Colonic mucosa (tissue), 4 donors: ENCODE results near the gene NTN4. TPM values are rescaled to one million over a fixed set of nuclear protein-coding genes. Genes with fewer than 3 reads are reported as not detected.
"Not testable (repeated sequence)": the region's sequence is repeated elsewhere in the genome, so short reads cannot be mapped to it uniquely, and the experiment has no call there.

ENCODE experiments used
- DNase-seq: peaks from one replicate; pipeline ENCODE4 v3.0.0-alpha.2; 2020
- H3K27ac ChIP-seq: fragments of 200-600 bp; one replicate; pipeline ENCODE4 v1.8.0; 2021
- H3K27me3 ChIP-seq: fragments of 200-600 bp; one replicate; pipeline ENCODE4 v1.8.0; 2021
- H3K36me3 ChIP-seq: fragments of 200-600 bp; one replicate; pipeline ENCODE4 v1.8.0; 2021
- H3K4me1 ChIP-seq: fragments of 200-600 bp; one replicate; pipeline ENCODE4 v1.8.0; 2021; ENCODE audit warnings: mild to moderate bottlenecking
- H3K4me3 ChIP-seq: fragments of 200-600 bp; one replicate; pipeline ENCODE4 v1.8.0; 2021
- H3K9ac ChIP-seq, 2 donors: one replicate each; pipeline ENCODE4 v1.7.0; 2013; ENCODE audit warnings: control low read depth in 2 of 2, low read depth in 2 of 2, low read length in 2 of 2
- H3K9me3 ChIP-seq: fragments of 200-600 bp; one replicate; pipeline ENCODE4 v1.8.0; 2021
- intact Hi-C: fragments of 100-400 bp; cut with DNase I; formaldehyde crosslinking; loops from one replicate; pipeline ENCODE4 v1.14.1; 2022
- total RNA-seq, 2 donors: library from RNA; stranded (reverse); fragmentation: NEBNext Ultra II Directional in 1 of 2; extraction: Animal tissue kit (Norgen Biotek cat#: 25700) in 1 of 2; gene quantifications; one replicate each; pipeline ENCODE4 v1.2.1, GENCODE V29; 2021
- TF ChIP-seq, protein P1 (sequence below): fragments of 200-600 bp; IDR thresholded peaks from one replicate; pipeline ENCODE4 v1.8.0; 2022; ENCODE audit warnings: antibody characterized with exemption, mild to moderate bottlenecking
- donor health status: healthy.
- donor health status: DM: no; HTN: no; CAD: no.
- donor health status: DM: no; HTN: no; CAD: no.

The NTN4 gene
- total RNA-seq, 2 donors from 2014 or later: 12.4 to 16.8 TPM

GRCh38 chr12:95756362-95756761, 34.2 kb downstream of the NTN4 start:
- H3K27me3 ChIP-seq: no peaks in the 10 kb centered on the region
- H3K27ac ChIP-seq: no peak overlapping the region
- TF ChIP-seq, protein P1, sequence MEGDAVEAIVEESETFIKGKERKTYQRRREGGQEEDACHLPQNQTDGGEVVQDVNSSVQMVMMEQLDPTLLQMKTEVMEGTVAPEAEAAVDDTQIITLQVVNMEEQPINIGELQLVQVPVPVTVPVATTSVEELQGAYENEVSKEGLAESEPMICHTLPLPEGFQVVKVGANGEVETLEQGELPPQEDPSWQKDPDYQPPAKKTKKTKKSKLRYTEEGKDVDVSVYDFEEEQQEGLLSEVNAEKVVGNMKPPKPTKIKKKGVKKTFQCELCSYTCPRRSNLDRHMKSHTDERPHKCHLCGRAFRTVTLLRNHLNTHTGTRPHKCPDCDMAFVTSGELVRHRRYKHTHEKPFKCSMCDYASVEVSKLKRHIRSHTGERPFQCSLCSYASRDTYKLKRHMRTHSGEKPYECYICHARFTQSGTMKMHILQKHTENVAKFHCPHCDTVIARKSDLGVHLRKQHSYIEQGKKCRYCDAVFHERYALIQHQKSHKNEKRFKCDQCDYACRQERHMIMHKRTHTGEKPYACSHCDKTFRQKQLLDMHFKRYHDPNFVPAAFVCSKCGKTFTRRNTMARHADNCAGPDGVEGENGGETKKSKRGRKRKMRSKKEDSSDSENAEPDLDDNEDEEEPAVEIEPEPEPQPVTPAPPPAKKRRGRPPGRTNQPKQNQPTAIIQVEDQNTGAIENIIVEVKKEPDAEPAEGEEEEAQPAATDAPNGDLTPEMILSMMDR: no peak
- no peaks in the 10 kb centered on the region for H3K4me1 ChIP-seq
- H3K9me3 ChIP-seq: no peaks in the 10 kb centered on the region
- intact Hi-C loops: no loop called here
- H3K9ac ChIP-seq: no peak overlapping the region
- no peaks in the 10 kb centered on the region for H3K36me3 ChIP-seq
- DNase-seq: no peak
- no peak overlapping the region for H3K4me3 ChIP-seq

- Histone ChIP-seq H3K36me3 (no peaks in the 10 kb centered on the region), H3K27me3 (no peaks in the 10 kb centered on the region), H3K9ac (no peak overlapping the region), H3K4me1 (no peaks in the 10 kb centered on the region), H3K9me3 (no peaks in the 10 kb centered on the region), H3K27ac (no peak overlapping the region), H3K4me3 (no peak overlapping the region)
- intact Hi-C loops: no loop called here
- TF ChIP-seq, protein P1: no peak
- DNase-seq: no peak
Observed at GRCh38 chr12:95755261-95755865, 35.2 kb downstream of the NTN4 start.

GRCh38 chr12:95746062-95746461, 44.5 kb downstream of the NTN4 start:
- H3K36me3 ChIP-seq, H3K9me3 ChIP-seq, H3K9ac ChIP-seq, intact Hi-C loops, H3K4me3 ChIP-seq, DNase-seq, H3K27ac ChIP-seq, H3K27me3 ChIP-seq, H3K4me1 ChIP-seq: not testable (repeated sequence)

DNA sequence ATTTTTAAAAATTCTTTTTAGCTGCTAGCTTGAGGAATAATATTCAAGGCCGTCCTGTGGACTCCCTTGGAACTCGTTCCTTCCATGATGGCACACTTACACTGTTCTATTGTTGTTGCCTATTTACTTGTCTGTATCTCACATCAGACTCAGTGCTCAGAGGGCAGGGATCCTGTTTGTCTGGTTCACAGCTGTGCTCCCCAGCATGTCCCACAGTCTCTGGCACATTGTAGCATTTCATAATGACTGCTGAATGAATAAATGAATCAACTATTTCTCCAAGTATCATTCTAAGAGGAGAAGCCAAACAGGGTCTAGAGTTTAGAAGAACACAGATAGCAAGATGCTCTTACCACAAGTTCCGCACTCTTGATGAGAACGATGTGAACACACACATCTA, 48.0 kb downstream of the NTN4 start:
- Histone ChIP-seq H3K9ac (no peak overlapping the region), H3K27me3 (no peaks in the 10 kb centered on the region), H3K9me3 (no peaks in the 10 kb centered on the region), H3K27ac (no peak overlapping the region), H3K4me1 (peaks cover 3% of the 10 kb centered on the region), H3K4me3 (no peak overlapping the region), H3K36me3 (no peaks in the 10 kb centered on the region)
- intact Hi-C loops: no loop called here
- DNase-seq: no peak
- TF ChIP-seq, protein P1: no peak

GRCh38 chr12:95741635-95742034, 48.9 kb downstream of the NTN4 start:
- H3K4me3 ChIP-seq: no peak overlapping the region
- no peak for DNase-seq
- H3K9me3 ChIP-seq: no peaks in the 10 kb centered on the region
- no peak overlapping the region for H3K27ac ChIP-seq
- H3K27me3 ChIP-seq: no peaks in the 10 kb centered on the region
- no peaks in the 10 kb centered on the region for H3K36me3 ChIP-seq
- H3K9ac ChIP-seq: no peak overlapping the region
- intact Hi-C loops: no loop called here
- H3K4me1 ChIP-seq: peaks cover 3% of the 10 kb centered on the region
- TF ChIP-seq, protein P1: no peak

- H3K27me3 ChIP-seq: no peaks in the 10 kb centered on the region
- no peak overlapping the region for H3K27ac ChIP-seq
- TF ChIP-seq, protein P1: no peak
- DNase-seq: no peak
- H3K9me3 ChIP-seq: no peaks in the 10 kb centered on the region
- H3K4me3 ChIP-seq: no peak overlapping the region
- intact Hi-C loops: no loop called here
- no peak overlapping the region for H3K9ac ChIP-seq
- no peaks in the 10 kb centered on the region for H3K36me3 ChIP-seq
- peaks cover 3% of the 10 kb centered on the region for H3K4me1 ChIP-seq
Observed at GRCh38 chr12:95740751-95741150, 49.8 kb downstream of the NTN4 start.
